NCI-H2107 treated with DMSO at 0.1 percent for 48 hours (cell line): ENCODE results near the gene TMEM266.

ENCODE experiments used
- DNase-seq: peaks from one replicate; lab custom pipeline; 2025; ENCODE audit not compliant: unreplicated experiment; lab: John Stamatoyannopoulos, UW

The TMEM266 gene

DNA sequence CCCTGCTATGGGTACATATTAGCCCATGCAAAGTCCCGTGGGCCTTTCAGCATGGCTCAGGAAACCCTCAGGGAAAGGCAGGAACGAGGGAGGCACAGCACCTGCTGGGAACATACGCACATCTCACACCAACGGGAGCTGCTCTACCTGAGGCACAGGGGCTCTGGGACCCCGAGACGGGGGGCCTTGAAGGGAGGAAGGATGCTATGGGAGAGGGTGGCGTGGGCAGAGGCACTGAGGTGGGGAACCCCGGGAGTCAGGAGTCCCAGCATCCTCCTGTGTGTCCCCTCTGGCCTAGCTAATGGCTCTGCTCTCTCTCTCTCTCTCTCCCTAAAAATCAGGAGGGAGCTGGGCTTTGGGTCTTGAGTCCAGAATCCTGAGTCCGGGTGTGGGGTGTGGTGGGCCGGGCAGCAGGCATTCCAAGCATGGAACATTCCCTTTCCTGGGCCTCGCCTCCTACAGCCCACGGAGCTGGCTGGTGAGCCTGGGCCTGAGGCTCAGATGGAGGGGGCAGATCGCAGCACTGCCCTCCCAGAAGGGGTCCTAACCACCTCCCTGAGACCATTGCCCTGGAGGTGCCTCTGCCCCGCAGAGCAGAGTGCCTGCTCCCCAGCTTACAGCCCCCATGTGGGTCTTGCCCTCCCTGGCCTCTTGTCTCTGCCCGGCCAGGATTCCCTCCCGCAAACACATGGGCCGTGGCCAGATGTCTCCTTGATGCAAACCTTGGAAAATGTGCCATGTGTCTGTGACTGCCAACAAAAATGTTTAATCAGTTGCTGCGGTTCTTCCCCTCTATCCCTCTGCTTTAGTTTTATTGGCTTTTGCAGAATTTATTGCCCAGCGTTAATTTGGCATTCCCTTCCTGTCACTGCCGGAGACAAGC, 101.6 kb downstream of the TMEM266 start:
- no peak for DNase-seq

DNA sequence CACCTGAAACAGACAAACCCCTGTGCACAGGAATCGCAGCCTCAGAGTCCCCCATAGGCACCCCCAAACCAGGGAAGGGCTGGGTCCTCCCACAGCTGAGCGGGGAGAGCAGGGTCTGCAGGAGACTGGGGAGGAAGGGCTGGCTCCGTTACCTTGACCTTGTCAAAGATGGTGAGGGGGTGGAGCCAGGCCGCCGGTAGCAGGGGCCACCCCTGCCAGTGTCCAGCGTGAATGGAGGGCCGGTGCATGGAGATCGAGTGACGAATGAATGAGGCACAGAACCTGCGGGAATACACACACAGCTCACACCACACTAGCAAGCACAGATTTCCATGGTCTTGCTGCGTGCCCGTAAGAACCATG, 102.2 kb downstream of the TMEM266 start:
- DNase-seq = no peak

- DNase-seq = no peak
These were observed 103.1 kb downstream of the TMEM266 start for GRCh38 chr15:76162784-76163456.

- no peak for DNase-seq
These were observed 103.9 kb downstream of the TMEM266 start for GRCh38 chr15:76163457-76164295.

- DNase-seq = no peak
These were observed 104.8 kb downstream of the TMEM266 start for GRCh38 chr15:76164602-76165001.

- no peak for DNase-seq
These were observed 106.2 kb downstream of the TMEM266 start for GRCh38 chr15:76165951-76166350.

- no peak for DNase-seq
These were observed 108.6 kb downstream of the TMEM266 start for GRCh38 chr15:76168237-76168984.

GRCh38 chr15:76169018-76169417, 109.2 kb downstream of the TMEM266 start:
- DNase-seq = no peak

DNA sequence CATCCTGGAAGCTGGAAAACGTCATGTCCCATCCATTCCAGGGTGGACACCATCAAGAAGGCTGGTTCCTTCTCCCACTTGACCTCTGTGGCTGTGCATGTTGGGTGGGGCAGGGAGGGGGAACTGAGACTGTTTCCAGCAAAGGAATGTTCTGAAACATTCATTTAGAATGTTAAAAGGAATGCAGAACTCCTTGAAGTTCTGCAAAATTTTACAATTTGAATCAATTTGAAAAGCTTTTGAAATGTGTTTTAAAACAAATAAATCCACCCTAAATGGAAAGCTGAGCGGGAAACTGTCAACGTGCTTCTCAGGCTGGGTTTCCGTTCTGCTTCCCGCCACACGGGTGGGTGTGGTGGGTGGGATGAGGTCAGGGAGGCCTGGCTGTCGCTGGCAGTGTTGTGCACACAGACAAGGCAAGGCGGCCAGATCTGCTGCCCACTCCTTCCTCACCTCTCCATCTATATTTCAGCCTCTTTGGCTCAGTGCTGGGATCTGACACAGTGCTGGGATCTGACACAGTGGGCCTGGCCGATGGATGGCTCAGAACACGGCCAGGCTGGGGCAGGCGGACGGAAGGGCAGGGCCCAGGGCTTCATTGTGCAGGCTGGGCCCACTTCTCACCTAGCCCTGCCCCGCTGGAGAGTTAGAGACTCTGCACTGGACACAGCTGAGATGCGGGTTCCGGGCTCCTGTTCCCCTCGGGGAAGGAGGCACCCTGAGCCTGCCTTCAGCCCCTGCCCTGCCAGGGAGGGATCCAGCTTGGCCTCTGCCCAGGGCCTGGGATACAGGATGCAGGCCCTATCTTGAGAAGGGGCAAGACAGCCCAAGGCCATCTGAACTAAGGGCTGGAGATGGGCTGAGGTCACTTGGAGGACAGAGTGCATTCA, 110.4 kb downstream of the TMEM266 start:
- no peak for DNase-seq

DNA sequence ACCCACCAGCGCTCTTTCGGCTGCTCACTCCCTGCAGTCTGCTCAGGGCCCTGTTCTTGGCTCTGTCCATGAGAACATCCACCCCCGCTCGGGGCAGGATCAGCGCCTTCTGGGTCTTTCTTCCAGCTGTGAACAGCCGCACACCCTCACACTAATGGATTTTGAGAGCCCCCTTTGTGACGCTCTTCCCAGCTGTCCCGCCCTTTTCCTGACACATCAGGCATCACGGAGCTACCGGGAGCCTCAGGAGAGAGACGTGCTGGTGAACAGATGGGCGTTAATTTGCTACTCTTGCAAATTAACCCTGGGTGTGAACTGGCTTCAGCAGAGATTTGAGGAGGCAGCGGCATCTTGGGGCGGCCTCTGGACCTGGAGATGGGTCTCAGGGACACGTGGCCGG, 113.0 kb downstream of the TMEM266 start:
- DNase-seq = no peak

- DNase-seq = no peak
These were observed 113.6 kb downstream of the TMEM266 start for GRCh38 chr15:76173317-76173834.

- no peak for DNase-seq
These were observed 114.9 kb downstream of the TMEM266 start for GRCh38 chr15:76174654-76175053.

DNA sequence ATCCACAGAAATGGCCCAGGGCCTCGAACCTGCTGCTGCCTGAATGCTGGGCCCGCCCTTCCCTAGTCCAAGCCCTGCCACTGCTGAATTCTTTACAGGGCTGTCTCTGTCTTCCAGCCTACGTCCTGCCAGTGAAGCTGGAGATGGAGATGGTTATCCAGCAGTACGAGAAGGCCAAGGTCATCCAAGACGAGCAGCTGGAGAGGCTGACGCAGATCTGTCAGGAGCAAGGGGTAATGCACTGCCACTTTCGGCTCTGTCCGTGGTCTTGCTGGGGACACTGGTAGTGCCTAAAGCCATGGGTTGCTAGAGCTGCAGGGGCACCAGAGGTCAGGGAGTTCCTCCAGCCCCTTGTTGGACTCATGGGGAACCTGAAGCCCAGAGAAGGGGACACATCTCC, 115.7 kb downstream of the TMEM266 start:
- no peak for DNase-seq

- no peak for DNase-seq
These were observed 116.3 kb downstream of the TMEM266 start for GRCh38 chr15:76176059-76176458.

GRCh38 chr15:76176487-76177085, 116.8 kb downstream of the TMEM266 start:
- DNase-seq = no peak

DNA sequence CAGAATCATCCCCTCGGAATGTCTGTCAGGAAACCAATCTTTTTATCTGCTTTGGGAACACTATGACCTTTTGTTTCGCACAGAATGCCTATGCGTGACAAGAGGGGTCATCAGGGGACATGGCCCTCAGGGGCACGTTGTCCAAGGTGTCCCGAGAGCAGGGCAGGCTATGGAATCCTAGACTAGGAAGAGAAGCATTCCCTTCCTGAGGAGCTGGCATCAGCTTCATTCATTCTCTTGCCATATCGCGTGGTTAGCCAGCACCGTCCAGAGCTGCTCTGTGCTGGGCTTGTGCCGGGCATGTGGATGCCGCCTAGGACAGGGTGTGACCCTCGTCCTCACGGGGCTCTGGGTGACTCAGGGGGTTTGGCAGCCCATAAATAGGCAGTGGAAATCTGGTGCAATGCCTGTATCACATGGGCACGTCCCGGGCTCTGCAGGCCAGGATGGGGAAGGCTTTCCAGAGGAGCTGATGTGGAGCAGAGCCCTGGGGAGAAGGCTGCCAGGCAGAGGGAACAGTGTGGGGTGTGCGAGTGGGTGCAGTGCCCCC, 117.8 kb downstream of the TMEM266 start:
- no peak for DNase-seq

GRCh38 chr15:76178296-76179000, 118.7 kb downstream of the TMEM266 start:
- DNase-seq = no peak

GRCh38 chr15:76179023-76179422, 119.2 kb downstream of the TMEM266 start:
- no peak for DNase-seq
